Measurements from ENCODE around the gene LYRM4.

GRCh38 chr6:5128351-5128750 lies 132.4 kb downstream of the LYRM4 start:
- no peak for TF ChIP-seq CTCF (IDR thresholded peaks at IDR 0.05)
- no peak for TF ChIP-seq ZFX (IDR thresholded peaks at IDR 0.05; ENCODE audit: borderline replicate concordance)
